HEK293 (cell line): ENCODE data around the gene CCDC158.

Experiments used
- HOXA7 ChIP-seq: sonication (generic); formaldehyde crosslinking; IDR thresholded peaks from 2 replicates; pipeline ENCODE4 v1.8.1; 2022; ENCODE audit warnings: missing genetic modification reagents, borderline replicate concordance
- OSR2 ChIP-seq: fragments of 450-650 bp; formaldehyde crosslinking; IDR thresholded peaks from 2 replicates; pipeline ENCODE4 v1.5.1; 2016; ENCODE audit warnings: missing biosample characterization, missing genetic modification characterization
- ZBTB7A ChIP-seq: fragments of 450-650 bp; formaldehyde crosslinking; IDR thresholded peaks from 2 replicates; pipeline ENCODE4 v1.5.1; 2016; ENCODE audit warnings: low read depth, missing biosample characterization, missing genetic modification characterization
- ZNF184 ChIP-seq: fragments of 450-650 bp; IDR thresholded peaks from 2 replicates; pipeline ENCODE4 v1.5.1; 2018; ENCODE audit warnings: missing biosample characterization, mild to moderate bottlenecking, missing genetic modification characterization
- ZNF223 ChIP-seq: fragments of 450-650 bp; formaldehyde crosslinking; IDR thresholded peaks from 2 replicates; pipeline ENCODE4 v1.5.1; 2016; ENCODE audit warnings: missing biosample characterization, missing genetic modification characterization
- ZNF239 ChIP-seq: fragments of 450-650 bp; formaldehyde crosslinking; IDR thresholded peaks from 2 replicates; pipeline ENCODE4 v1.5.1; 2016; ENCODE audit warnings: missing biosample characterization, missing genetic modification characterization
- ZNF292 ChIP-seq: fragments of 450-650 bp; formaldehyde crosslinking; IDR thresholded peaks from 2 replicates; pipeline ENCODE4 v1.5.1; 2016; ENCODE audit warnings: low read depth, missing biosample characterization, missing genetic modification characterization, borderline replicate concordance
- ZNF558 ChIP-seq: fragments of 450-650 bp; formaldehyde crosslinking; IDR thresholded peaks from 2 replicates; pipeline ENCODE4 v1.5.1; 2016; ENCODE audit warnings: missing biosample characterization, missing genetic modification characterization
- TF ChIP-seq, protein P1 (sequence below): fragments of 450-650 bp; formaldehyde crosslinking; IDR thresholded peaks from 2 replicates; pipeline ENCODE4 v1.5.1; 2016; ENCODE audit warnings: missing biosample characterization, missing genetic modification characterization
- TF ChIP-seq, protein P2 (sequence below): fragments of 450-650 bp; formaldehyde crosslinking; IDR thresholded peaks from 2 replicates; pipeline ENCODE4 v1.5.1; 2016; ENCODE audit warnings: missing biosample characterization, missing genetic modification characterization
- TF ChIP-seq, protein P3 (sequence below): fragments of 450-650 bp; formaldehyde crosslinking; conservative IDR thresholded peaks from 2 replicates; pipeline ENCODE4 v1.5.1; 2016; ENCODE audit warnings: low read depth, missing biosample characterization, missing genetic modification characterization
- TF ChIP-seq, protein P4 (sequence below): fragments of 450-650 bp; formaldehyde crosslinking; IDR thresholded peaks from 2 replicates; pipeline ENCODE4 v1.5.1; 2016; ENCODE audit warnings: missing biosample characterization, missing genetic modification characterization, borderline replicate concordance

DNA sequence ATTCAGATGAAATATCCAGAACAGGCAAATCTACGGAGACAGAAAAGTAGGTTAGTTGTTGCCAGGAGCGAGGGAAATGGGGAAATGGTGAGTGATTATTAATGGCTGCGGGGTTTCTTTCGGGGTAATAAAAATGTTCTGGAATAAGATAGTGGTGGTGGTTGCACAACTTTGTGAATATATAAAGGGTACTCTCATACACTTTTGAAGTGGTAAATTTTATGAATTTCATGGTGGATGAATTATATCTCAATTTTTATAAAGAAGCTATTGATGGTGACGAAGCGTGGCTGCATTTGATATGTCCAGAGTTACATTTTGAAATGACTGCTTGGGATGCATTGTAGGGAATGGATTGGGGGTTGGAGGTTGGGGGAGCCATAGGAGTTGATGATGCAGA is 153.1 kb downstream of the CCDC158 start:
- TF ChIP-seq, protein P1, sequence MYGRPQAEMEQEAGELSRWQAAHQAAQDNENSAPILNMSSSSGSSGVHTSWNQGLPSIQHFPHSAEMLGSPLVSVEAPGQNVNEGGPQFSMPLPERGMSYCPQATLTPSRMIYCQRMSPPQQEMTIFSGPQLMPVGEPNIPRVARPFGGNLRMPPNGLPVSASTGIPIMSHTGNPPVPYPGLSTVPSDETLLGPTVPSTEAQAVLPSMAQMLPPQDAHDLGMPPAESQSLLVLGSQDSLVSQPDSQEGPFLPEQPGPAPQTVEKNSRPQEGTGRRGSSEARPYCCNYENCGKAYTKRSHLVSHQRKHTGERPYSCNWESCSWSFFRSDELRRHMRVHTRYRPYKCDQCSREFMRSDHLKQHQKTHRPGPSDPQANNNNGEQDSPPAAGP (tag by site-specific recombination): no peak
- TF ChIP-seq, protein P2, sequence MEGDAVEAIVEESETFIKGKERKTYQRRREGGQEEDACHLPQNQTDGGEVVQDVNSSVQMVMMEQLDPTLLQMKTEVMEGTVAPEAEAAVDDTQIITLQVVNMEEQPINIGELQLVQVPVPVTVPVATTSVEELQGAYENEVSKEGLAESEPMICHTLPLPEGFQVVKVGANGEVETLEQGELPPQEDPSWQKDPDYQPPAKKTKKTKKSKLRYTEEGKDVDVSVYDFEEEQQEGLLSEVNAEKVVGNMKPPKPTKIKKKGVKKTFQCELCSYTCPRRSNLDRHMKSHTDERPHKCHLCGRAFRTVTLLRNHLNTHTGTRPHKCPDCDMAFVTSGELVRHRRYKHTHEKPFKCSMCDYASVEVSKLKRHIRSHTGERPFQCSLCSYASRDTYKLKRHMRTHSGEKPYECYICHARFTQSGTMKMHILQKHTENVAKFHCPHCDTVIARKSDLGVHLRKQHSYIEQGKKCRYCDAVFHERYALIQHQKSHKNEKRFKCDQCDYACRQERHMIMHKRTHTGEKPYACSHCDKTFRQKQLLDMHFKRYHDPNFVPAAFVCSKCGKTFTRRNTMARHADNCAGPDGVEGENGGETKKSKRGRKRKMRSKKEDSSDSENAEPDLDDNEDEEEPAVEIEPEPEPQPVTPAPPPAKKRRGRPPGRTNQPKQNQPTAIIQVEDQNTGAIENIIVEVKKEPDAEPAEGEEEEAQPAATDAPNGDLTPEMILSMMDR: no peak
- TF ChIP-seq HOXA7 (CRISPR knock-in tag): no peak
- no peak for TF ChIP-seq ZNF239 (tag by site-specific recombination)
- TF ChIP-seq ZNF292: no peak
- TF ChIP-seq OSR2 (tag by site-specific recombination): no peak
- TF ChIP-seq, protein P3, sequence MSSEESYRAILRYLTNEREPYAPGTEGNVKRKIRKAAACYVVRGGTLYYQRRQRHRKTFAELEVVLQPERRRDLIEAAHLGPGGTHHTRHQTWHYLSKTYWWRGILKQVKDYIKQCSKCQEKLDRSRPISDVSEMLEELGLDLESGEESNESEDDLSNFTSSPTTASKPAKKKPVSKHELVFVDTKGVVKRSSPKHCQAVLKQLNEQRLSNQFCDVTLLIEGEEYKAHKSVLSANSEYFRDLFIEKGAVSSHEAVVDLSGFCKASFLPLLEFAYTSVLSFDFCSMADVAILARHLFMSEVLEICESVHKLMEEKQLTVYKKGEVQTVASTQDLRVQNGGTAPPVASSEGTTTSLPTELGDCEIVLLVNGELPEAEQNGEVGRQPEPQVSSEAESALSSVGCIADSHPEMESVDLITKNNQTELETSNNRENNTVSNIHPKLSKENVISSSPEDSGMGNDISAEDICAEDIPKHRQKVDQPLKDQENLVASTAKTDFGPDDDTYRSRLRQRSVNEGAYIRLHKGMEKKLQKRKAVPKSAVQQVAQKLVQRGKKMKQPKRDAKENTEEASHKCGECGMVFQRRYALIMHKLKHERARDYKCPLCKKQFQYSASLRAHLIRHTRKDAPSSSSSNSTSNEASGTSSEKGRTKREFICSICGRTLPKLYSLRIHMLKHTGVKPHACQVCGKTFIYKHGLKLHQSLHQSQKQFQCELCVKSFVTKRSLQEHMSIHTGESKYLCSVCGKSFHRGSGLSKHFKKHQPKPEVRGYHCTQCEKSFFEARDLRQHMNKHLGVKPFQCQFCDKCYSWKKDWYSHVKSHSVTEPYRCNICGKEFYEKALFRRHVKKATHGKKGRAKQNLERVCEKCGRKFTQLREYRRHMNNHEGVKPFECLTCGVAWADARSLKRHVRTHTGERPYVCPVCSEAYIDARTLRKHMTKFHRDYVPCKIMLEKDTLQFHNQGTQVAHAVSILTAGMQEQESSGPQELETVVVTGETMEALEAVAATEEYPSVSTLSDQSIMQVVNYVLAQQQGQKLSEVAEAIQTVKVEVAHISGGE (tag by site-specific recombination): no peak
- no peak for TF ChIP-seq ZBTB7A
- no peak for TF ChIP-seq ZNF223 (tag by site-specific recombination)
- TF ChIP-seq, protein P4, sequence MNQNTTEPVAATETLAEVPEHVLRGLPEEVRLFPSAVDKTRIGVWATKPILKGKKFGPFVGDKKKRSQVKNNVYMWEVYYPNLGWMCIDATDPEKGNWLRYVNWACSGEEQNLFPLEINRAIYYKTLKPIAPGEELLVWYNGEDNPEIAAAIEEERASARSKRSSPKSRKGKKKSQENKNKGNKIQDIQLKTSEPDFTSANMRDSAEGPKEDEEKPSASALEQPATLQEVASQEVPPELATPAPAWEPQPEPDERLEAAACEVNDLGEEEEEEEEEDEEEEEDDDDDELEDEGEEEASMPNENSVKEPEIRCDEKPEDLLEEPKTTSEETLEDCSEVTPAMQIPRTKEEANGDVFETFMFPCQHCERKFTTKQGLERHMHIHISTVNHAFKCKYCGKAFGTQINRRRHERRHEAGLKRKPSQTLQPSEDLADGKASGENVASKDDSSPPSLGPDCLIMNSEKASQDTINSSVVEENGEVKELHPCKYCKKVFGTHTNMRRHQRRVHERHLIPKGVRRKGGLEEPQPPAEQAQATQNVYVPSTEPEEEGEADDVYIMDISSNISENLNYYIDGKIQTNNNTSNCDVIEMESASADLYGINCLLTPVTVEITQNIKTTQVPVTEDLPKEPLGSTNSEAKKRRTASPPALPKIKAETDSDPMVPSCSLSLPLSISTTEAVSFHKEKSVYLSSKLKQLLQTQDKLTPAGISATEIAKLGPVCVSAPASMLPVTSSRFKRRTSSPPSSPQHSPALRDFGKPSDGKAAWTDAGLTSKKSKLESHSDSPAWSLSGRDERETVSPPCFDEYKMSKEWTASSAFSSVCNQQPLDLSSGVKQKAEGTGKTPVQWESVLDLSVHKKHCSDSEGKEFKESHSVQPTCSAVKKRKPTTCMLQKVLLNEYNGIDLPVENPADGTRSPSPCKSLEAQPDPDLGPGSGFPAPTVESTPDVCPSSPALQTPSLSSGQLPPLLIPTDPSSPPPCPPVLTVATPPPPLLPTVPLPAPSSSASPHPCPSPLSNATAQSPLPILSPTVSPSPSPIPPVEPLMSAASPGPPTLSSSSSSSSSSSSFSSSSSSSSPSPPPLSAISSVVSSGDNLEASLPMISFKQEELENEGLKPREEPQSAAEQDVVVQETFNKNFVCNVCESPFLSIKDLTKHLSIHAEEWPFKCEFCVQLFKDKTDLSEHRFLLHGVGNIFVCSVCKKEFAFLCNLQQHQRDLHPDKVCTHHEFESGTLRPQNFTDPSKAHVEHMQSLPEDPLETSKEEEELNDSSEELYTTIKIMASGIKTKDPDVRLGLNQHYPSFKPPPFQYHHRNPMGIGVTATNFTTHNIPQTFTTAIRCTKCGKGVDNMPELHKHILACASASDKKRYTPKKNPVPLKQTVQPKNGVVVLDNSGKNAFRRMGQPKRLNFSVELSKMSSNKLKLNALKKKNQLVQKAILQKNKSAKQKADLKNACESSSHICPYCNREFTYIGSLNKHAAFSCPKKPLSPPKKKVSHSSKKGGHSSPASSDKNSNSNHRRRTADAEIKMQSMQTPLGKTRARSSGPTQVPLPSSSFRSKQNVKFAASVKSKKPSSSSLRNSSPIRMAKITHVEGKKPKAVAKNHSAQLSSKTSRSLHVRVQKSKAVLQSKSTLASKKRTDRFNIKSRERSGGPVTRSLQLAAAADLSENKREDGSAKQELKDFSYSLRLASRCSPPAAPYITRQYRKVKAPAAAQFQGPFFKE (tag by site-specific recombination): no peak
- TF ChIP-seq ZNF558 (tag by site-specific recombination): no peak
- TF ChIP-seq ZNF184 (tag by site-specific recombination): no peak
